Midbrain (tissue), 1 donor: ENCODE results near the gene HS1BP3.

ENCODE experiments used
- DNase-seq: peaks from one replicate; lab custom pipeline; 2025; lab: John Stamatoyannopoulos, UW

The HS1BP3 gene

GRCh38 chr2:20629581-20630171, 21.2 kb downstream of the HS1BP3 start:
- DNase-seq = no peak

DNA sequence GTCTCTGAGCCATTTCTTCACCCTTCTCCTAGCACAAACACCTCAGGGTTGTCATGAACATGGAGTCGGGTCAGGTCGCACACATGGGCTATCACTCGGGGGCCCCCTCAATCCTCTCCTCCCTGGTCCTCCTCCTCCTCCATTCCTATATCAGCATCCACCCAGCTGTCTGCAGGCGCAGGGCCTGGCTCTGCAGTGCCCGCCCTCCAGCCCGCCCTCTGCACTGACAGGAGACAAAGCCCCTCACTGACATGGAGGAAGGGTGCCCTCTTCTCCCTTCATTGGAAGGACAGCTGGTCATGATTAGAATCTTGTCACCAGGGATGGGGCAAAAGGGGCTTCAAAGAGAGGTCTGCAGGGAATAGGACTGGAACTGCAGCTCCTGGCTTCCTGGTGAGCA, 21.7 kb downstream of the HS1BP3 start:
- DNase-seq = no peak

GRCh38 chr2:20627712-20628380, 23.1 kb downstream of the HS1BP3 start:
- DNase-seq = no peak

DNA sequence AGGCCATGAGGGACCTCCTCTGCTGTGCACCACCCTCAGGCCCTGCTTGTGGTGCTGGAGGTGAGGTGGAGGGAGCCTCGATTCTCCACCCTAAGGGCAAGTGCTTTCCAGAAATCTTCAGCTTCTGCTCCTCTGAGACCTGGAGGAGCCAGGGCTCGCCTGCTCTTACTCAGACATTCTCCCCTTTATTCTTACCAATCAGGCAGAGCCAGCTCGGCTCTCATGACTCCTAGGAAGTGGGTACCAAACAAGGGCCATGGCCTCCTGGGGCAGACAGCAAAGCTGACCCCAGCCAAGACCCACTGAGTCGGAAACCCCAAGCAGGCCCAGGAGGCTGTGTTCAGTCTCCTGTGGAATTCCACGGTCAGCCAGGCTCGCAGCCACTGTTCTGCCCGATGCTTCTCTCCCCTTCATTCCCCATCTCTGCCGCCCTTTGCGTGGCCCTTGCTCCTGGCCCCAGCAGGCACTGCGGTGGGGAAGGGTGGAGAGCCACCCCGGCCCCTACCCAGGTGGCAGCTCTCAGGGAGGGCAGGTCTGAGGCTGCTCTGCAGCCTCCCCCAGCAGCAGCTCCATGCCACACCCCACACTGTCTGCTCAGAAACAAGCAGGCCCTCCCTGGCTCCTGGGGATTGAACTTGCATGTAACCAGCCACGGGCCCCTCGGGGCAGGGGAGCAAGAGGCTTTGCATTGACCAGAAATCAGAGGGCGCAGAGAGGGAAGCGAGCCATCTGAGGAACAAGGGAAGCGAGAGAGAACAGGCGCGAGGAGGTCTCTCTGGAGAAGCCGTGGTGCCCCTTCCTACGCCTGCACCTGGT, 24.0 kb downstream of the HS1BP3 start:
- no peak for DNase-seq

DNA sequence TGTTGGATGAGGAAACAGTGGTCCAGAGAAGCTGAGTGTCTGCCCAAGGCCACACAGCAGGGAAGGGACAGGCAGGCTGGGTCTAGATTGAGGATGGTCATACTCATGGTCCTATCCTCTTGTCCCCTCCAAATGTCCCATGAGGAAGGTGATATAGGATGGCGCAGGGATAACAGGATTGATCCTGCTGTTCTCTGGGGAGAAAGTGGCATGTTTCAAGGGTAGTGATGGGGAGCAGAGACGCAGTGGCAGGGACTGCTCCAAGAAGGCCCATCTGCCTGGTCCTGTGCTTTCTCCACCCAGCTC, 24.6 kb downstream of the HS1BP3 start:
- no peak for DNase-seq

DNA sequence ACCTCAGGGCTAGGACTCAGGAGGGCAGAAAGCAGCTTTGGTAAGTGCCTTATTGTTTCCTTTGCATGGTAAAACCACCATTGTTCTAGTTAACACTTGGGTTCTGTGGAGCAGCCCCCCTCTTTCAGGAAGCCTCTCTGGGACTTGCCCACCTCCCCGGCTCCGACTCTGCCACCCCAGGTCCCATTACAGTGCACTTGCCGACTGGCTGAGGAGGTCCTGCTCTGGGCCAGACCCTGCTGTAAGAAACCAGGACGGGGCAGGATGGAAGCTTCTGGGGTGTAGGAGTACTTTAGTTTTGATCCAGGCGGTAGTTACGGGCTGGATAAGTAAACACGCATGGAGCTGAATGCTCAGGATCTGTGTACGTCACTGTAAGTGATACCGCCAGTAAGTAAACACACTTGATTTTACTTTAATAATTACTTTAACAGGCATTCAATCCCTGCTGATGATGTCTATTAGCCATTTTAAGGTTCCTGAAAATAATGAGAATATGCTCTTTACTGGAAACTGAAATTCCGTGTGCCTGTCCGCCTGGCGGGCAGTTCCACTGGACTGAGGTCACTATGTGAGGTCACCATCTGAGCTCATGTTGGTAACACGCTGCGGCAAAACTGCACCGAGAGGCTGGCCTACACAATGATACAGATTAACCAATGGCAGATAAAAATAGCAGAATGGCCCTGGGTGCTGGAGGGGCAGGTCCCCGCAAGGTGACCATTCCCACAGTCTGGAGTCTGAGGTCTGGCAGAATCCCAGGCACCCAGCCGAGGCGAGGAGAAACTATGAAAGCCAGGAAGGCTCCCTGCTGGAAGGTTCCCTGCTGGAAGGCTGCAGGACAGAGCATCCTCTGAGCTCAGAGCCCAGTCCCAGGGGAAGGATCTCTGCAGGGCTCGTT, 25.2 kb downstream of the HS1BP3 start:
- peak; percentile 31 for DNase-seq

DNA sequence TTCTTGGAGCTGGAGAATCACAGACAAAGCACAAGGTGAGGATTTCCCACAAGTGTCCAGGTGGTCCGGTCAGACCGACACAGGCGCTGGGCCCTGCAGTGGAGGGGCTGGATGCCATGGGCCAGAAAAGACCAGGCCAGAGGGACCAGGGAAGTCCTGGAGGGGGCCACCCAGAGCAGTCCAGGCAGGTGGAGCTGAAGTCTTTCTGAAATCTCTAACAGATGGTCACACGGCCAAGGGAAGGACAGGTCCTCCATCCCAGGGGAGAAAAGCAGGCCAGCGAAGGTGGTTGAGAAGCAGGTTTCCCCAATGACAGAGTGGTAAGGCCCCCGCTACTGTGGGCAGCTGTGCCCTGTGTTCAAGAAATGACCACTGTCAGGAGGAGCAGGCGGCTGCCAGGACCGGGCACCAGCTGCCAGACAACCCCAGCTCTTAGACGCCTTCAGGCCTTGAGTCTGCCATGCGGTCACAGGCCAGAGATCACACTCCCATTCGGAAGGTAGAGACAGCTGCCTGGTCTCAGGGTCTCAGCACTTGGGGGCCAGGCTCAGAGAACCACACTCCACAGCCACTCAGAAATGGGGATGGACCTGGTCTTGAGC, 25.9 kb downstream of the HS1BP3 start:
- no peak for DNase-seq

- no peak for DNase-seq
Measured at GRCh38 chr2:20624156-20624883, 26.6 kb downstream of the HS1BP3 start.

DNA sequence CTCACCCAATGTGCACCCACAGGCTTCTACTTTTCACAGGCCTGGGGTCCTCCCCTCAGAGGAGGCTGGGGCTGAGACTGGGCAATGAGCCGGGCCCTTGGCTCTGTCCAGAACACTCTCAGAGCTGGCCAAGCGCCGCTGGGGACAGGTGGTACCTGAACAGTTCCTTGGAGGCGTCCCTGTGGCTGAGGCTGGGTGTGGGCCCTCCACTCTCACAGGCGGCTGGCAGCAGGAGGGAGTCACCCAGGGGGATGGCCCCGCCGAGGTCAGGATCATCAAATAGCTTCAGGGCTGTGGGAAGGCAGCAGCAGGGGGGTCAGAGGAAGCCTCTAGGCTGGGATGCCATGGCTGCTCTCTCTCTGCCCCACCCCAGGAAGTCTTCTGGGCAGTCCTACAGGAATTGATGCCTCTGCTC, 27.1 kb downstream of the HS1BP3 start:
- DNase-seq = no peak

GRCh38 chr2:20623241-20623640, 27.7 kb downstream of the HS1BP3 start:
- no peak for DNase-seq

- DNase-seq = no peak
Measured at GRCh38 chr2:20622731-20623130, 28.2 kb downstream of the HS1BP3 start.

DNA sequence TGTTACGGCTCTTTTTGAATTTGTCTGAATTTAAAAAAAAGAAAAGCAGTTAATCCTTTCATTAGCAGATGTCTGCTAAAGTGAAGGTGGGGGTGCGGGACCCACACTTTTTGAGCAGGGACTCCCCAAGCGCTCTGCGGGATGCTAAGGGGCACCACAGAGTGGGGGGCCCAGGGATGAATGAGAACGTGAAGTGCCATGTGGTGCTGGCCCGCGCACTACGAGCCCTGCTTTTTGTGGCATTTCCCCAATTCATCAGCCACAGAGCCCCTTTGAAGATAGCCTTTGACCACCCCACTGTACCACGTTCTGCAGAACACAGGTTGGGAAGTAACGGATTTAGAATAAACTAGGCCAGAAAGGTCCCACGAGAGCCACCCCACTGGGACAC, 28.6 kb downstream of the HS1BP3 start:
- DNase-seq = no peak

GRCh38 chr2:20621366-20622295, 29.3 kb downstream of the HS1BP3 start:
- no peak for DNase-seq

GRCh38 chr2:20620696-20621365, 30.1 kb downstream of the HS1BP3 start:
- DNase-seq = no peak

DNA sequence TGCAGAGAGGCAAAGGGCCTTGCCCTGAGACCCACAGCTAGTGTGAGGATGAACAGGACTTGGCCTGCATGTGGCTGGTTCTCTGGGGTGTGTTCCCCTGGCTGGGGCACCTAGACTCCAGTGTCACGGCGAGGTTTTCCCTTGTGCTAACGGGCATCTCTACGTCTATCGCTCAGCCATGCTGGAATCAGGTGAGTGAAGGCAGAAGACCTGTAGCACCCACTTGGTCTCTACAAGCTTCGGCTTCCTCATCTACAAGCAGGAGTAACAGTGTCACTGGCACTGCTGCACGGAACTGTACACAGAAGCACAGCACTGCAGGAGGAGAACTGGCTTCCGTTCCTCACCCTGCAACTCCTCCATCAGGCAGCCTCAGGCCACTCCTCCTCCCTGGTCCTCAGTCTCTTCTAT, 30.6 kb downstream of the HS1BP3 start:
- DNase-seq = no peak

DNA sequence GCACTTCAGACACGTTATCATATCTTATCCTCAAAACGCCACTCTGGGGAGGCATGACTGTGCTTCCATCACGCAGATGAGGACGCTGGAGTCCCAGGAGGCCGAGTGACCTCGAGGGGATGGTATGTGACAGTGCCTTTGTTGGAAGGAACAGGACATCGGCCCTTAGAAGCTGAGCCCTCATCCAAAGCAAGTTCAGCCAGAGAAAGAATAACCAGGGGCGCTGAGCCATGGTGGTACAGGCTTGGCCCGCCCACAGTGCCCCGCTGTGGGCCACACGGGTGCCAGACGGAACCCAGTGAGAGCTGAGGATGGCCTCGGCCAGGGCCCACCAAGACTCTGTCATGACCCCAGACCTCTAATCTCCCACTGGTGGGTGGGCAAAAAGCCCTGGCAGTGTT, 31.3 kb downstream of the HS1BP3 start:
- no peak for DNase-seq

DNA sequence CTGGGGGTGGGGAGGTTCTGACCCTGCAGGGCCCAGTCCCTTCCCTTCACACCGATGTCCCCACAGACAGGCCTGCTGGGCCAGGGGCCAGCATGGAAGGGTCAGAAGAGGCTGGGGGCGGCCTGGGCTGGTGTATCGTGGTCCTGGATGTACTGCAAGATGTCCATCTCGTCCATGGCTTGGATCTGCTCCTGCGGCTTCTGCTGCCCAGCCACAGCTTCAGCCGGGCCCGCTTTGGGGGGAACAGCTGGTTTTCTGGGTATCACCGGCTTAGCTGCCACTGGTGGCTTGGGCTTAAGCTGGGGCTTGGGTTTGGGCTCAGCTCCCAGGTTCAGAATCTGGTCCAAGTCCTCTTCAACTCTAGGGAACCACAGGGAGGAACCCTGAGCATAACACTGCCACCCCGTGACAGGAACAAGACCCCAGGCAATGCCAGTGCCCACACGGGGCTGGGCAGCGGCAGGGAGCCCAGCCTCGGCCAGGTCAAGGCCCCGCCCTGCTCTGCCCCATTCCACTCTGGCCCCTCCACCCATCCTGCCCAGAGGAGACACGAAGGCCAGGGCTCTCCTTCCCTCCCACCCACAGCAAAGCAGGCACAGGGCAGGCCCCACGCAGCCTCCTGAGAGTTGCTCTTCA, 31.9 kb downstream of the HS1BP3 start:
- DNase-seq = no peak

GRCh38 chr2:20618468-20618885, 32.4 kb downstream of the HS1BP3 start:
- no peak for DNase-seq

DNA sequence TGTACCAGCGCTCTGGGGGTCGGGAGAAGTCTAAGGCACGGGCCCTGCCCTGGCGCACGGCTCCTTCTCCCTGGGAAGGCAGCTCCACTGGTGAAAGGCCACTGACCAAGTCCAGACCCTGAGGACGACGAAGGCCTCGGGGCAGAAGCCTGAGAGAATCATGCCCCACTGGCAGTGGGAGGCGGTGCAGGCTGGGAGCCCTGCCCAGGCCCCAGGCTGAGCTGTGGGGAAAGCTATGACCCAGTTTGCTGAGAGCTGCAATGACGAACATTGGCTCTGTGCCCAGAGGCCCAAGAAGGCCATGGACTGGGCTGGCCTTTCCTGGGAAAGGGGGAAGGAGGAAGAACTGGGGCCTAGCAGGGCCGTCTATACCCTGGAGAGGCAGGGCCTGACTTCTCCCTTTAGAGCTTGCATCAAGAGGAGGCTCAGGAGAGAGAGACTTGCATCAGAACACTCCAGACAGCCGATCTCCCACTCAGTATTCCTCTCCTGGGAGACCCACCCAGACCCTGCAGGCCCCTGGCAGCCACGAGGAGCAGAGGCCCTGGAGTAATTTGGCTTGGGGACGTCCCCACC, 32.9 kb downstream of the HS1BP3 start:
- DNase-seq = peak; percentile 95
